IPS DF 4.7 (cell line): ENCODE results near the gene DST.

Experiments
- DNase-seq: peaks from one replicate; pipeline ENCODE4 v3.0.0-alpha.2; 2013; ENCODE audit warnings: low spot score; ENCODE audit errors: extremely low read depth

Gene DST

DNA sequence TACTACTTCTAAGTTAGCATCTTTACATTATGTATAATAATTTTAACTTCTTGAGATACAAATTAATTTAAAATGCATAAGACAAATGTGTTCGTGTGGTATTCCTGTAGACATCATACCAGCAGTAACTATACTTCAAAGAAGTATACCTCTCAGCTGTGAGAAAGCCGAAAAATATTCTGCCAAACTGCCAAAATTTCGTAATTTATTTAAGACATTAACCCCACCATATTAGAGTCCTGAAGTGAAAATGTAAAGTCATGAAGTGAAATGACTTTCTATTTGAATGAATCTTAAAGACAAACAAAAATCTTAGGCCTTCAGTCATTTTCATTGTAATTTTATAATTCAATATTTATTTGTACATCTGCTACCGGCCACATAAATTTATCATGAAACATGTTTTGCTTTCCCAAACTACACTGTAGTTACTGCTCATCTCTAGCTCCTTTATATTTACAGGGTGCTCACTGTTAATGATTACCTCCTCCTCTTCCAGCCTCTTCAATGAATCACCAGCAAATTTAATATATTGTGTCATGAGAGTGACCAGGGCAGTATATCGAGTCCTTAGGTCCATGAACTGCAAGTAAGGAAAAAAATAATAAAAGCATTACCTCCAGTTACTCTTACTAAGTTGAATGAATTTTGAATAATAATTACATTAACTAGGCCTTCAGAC lies 18.5 kb downstream of the DST start:
- DNase-seq, result no peak

DNA sequence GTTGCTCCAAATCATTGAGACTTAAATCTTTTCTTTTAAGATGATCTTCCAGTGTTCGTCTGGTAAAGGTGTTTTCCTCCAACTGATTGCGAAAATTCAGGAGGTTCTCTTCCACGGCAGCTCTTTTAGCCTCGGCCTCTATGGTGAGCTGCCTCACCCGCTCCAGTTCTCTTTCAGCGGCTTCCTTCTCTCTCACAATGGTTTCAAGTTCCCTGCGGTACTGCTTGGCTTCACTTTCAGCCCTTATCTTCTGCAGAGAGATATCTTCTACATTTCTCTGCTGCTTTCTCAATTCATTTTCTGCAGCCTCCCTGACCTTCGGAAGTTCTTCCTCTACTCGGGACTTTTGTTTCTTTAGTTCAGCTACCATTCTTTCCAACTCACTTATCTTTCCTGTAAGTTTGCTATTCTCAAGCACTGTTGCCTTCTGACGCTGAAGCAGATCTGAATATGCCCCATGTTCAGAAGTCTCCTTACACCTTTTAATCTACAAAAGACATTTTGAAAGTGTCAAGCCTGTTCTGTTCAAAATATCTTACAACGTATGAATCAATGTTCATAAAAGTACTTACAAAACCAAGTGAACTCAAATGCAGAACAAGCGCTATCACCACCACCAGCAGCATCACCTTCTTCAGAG lies 22.3 kb downstream of the DST start:
- DNase-seq, result no peak

DNA sequence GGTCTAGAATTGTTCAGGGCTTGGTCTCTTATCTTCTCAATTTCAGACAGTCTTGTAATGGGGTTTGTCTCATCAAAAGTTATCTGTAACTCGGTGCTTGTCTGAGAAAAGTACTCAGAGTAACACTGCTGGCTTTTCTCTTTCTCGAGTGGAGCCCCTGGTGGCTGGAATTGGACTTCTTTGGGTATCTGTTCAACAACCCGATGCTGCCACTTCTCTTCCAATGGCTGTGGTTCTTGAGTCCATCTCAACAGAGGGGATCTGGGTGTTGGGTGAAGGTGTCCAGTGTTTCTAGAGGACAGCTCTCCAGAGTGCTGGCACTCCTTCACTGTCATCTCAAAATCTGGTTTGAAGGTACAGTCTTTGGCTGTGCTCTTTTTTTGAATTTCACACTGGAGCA lies 24.6 kb downstream of the DST start:
- peak; percentile 14 for DNase-seq

DNA sequence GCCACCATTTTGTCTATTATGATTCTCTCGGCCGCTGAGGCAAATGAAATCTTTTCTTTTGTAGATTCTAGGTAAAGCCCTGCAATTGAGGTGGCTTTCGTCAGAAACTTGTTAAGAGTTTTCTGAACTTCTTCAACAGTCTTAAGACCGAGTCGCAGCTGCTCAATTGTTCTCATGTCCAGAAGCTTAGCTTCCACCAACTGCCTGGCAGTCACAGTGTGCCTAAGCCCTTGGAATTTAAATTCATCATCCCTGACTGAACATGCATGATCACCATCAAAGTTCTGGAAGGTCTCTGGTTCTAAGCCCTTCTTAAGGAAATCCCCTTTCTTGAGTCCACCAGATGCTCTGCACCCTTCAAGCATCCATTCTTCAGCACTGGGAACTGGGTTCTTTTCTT lies 25.7 kb downstream of the DST start:
- DNase-seq, result no peak

DNA sequence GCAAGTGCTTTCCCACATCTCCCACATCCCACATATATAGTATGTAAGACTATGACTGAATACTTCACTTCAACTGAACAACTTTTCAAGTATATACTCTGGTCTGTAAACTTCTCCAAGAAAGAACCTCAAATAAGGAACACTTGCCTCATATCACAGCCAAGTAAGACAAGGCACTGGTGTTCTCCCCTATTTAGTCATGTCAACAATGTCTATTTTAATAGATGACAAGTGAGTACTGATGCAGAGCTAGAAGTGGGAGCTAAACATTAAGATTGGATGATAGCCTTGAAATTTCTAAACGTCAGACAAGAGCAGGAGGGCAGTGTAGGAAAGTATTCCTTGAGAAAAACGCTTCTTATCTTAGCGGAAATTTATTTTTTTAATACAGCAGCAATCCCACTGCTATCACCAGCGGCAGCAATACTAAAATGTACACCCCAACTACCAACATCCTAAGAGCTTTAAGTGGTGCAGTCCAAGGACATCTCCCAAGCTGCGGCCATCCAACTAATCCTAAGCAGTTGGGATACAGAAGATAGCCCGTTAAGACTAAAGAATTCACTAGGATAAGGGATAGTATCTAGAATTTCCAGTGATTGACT lies 29.3 kb downstream of the DST start:
- no peak for DNase-seq

DNA sequence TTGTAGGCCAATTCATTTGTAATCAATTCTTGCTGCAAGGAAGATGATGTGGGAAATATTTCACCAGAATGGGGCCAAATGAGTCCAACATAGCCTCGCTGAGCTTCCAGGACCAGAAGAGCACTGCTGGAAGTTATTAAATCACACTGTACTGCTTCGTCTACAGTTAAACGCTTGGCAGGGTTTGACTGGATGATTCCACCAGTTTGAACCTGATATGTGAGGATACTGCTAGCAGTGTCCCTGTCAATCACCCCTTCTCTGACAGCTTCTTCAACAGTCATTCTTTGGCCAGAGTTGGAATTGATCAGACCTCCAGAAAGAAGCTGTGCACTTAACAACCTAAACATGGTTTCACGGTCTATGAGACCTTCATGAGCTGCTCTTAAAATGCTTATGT lies 34.4 kb downstream of the DST start:
- DNase-seq, result no peak

DNA sequence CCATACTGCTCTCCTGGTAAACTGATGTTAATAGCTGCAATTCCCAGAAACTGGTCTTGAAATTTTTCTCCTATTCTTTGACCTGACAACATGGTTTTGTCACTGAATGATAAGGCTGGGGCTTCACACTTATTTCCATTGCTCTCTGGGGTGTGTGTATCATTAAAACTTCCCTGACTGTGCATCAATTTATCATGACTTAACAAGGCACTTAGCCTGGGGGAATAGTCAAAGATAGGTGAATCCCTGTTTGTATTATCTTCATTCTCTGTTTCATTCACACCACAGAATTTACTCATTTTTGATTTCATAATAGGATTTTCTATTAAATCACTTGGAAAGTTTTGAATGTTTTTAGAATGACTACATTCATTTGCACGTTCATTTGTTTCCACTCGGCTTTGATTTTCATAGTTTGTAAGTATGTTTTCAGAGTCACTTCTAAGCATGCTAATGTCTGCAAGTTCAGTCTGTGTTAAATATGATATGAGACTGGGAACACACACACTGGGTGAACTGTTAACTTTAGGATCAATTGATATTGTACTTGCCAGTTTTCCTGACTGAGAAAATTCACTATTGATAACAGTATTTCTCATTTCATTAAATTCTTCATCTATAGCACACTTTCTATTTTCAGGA lies 35.5 kb downstream of the DST start:
- no peak for DNase-seq

DNA sequence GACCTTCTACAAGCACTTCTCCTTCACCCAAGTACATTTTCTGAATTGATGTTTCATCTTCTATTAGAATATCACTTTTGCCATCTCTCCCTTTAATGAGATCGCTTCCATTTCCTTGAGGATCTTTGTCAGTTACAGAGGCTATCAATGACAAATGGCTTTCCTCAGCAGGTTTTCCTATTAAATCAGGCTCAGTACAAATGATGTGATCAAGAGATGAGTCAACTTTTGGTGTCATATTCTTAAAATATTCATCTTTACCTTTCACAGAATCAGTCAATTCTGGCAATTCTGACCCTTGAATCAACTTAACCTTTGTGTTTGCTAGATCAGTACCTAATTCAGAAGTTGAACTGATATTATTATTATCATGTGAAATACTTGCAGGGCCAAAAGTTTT lies 37.3 kb downstream of the DST start:
- DNase-seq, result no peak

DNA sequence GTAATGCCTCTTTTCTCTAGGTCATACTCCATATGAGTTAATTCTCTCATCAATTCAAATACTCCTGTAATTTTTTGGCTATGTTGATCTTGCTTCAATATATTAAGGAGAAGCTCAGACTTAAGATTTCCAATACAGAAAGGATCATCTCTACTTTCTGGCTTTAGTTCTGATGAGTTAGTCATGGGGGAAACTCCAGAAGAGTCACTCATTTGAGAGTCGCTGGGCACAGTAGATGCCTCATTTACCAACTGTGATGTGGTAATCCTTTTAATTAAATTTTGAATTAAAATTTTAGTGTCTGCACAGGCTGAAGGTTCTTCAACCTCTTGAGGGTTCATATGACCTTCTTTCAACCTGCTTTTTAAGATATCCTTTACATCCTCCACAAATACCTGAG lies 38.5 kb downstream of the DST start:
- DNase-seq, result no peak

DNA sequence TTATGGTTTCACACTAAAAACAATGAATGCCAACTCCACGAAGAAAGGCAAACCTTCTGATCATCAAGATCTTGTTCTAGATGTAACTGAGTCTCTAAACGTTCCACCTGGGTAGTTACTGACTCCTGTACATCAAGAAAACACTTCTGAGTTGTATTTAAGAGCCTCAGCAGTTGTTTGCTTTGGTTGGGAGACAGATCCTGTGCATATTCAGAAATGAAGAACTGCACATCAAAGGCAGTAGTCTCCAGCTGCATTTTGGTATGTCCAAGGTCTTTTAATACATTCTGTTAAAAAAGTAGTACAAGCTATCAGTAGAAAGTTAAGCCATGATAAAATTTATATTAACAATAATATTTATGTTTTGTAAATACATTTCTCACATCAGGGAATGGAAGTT lies 41.3 kb downstream of the DST start:
- no peak for DNase-seq

DNA sequence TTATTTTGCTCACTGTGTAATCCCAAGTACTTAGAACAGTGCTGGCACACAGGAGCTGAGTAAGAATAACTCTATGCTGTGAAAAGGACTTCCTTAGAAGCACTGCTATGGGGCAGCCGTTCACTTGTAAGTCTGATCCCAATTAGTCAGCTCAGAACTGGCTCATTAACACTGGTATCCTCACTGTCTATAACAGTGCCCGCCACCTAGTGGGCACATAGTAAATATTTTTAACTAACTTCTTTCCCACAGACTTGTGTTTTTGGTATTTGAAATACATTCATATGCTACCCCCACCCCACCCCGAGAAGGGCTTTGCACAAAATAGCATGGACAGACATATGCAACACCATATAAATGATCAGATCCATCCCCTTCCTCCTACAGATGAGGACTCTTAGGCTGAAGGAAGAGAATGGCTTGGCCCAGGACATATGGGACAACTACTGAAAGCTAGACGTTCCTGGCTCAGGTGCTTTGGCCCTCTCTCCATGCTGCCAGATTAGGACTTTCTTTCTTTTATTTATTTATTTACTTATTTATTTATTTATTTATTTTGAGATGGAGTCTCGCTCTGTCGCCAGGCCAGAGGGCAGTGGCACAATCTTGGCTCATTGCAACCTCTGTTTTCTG lies 47.1 kb downstream of the DST start:
- DNase-seq, result no peak

DNA sequence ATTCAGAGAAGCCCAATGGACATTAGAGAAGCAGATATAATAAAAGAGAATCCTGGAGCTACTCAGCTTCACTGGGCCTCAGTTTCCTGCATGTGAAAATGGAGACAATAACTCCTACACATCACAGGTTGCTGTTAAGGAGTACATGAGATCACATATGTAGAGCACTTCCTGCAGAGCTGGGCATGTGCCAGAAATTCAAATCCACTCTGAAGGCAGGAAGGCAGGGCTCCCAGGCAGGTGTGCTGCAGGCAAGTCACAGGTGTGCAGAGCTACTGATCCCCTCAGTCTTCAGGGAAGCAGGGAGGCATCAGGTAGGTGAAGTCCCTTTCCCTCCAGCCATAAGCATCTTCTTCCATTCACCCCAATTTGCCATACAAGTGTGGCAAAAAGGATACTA lies 48.0 kb downstream of the DST start:
- DNase-seq, result no peak

DNA sequence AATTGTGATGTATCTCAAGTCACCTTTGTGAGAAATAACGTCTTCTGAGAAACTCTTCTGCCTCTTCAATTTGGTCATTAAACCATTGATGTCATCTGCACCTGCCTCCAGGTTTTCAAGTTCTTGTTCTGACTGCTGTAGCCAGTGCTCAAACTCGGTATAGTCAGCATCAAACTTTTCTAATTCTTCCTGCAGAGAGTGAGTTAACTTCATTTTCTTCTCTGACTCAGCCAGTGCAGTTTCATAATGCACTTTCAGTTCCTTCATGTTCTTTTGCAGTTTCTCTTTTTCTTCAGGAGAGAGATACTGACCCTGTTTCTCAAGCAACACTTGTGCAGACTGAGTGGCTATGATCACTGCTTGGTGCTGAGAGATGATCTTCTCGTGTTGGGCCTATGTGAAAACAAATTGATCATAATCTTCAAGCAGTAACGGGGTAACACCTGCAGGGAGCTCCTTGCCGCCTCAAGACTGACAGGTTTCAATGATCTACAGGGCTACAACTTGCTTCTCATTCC lies 48.8 kb downstream of the DST start:
- no peak for DNase-seq

DNA sequence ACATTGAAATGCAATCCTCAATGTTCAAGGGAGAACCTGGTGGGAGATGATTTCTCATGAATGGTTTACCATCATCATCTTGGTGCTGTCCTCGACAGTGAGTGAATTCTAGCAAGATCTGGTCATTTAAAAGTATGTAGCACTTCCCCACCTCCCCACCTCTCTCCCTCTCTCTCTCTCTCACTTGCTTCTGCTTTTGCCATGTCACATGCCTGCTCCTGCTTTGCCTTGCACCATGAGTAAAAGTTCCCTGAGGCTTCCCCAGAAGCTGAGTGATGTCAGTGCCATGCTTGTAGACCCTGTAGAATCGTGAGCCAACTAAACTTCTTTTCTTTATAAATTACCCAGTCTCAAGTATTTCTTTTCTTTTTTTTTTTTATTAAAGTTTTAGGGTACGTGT lies 60.5 kb downstream of the DST start:
- no peak for DNase-seq

DNA sequence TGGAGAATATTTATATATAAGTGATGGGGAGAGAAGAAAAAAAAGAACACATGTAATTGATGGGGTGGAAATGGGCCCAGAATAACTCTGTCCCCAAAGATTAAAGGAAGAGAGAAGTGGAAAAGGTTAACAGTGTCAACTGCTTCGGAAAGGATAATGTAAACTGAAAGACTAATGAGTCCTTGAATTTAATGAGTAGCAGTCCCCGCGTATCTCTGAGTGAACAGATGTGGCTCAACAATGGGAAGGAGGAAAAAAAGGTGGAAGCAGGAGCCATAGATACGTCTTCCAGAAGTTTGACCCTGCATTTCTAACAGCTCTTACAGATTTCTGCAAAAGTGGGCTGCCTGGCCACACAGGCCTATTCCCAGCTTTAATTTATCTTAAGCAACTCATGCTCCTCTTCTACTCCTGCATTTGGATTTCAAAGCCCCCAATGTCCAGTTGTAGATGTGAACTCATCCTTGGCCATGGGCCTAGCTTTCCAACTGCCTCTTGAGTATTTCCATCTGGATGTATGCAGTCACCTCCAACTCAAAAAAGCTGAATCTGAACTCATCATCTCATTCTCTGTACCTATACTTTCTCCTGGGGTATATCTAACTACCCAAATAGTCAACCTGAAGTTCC lies 61.3 kb downstream of the DST start:
- DNase-seq, result no peak

DNA sequence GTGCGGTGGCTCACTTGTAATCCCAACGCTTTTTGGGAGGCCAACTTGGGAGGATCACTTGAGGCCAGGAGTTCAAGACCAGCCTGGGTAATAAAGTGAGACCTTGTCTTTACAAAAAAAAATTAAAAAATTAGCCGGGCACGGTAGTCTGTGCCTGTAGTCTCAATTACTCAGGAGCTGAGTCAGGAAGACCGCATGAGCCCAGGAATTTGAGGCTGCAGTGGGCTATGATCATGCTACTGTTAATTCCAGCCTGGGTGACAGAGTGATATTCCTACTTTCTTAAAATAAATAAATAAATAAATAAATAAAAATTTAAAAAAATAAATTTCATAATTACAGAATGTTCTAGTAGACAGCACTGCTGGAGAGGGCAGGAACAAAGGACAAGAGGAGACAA lies 62.4 kb downstream of the DST start:
- no peak for DNase-seq

DNA sequence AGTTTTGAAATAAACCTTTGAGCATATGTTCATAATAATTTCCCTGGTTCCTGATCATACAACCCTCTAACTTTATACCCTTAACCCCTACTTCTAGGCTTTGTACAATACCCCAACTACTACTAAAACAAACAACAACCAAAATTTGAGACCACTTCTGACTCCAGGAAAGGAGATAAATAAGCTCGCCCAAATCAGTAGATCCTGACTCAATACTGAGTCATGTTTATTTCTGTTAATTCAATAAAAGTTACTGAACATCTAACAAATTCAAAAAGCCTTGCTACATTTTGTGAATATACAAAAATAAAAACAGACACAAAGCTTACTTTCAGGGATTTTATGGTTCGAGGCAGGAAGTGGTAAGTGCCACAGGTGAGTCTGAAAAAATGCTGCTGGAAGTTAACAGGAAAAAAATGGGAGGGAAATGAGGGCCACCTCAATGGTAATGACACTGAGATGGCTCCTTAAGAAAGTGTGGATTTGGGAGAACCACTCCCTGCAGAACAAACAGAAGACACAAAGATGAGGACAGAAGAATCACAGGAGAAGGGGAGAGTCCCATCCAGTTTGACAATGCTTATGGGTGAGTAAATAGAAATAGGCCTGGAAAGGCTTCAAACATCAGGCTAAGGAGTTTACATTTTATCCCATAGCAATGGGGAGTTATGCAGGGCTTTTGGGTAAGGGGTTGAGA lies 63.4 kb downstream of the DST start:
- no peak for DNase-seq

DNA sequence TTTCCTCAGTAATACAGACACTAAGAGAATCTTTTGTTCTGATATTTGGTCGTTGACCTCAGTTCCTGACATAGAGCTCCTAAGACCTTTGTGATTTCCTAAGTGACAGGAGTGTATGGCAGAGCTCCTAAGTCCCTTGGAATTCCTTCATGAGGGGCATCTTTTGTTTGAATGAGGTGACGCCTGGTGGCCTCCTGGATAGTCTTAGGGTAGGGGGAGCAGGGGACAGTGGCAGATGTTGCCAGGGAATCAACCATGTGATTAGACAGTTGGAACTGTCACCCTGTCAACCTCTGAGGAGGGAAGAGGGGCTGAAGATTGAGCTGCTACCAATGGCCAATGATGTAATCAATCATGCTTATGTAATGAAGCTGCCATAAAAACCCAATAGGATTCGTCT lies 67.0 kb downstream of the DST start:
- DNase-seq, result no peak

DNA sequence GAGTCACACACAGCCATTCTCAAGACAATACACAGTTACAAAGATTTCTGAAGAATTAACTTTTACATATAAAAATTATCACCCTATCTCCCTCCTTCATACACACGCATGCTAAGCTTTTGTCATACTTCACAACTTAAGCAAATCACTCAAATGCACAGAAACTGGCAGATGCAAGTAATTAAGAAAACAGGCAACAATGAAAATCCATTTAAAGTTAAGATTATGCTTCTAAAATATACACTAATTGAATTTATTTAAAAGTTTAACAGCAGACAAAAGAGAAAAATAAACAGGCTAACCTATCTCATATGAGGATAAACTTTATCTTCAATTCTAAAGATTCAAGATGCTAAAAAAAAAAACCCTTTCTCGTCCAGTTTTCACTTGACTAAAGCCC lies 68.4 kb downstream of the DST start:
- no peak for DNase-seq

DNA sequence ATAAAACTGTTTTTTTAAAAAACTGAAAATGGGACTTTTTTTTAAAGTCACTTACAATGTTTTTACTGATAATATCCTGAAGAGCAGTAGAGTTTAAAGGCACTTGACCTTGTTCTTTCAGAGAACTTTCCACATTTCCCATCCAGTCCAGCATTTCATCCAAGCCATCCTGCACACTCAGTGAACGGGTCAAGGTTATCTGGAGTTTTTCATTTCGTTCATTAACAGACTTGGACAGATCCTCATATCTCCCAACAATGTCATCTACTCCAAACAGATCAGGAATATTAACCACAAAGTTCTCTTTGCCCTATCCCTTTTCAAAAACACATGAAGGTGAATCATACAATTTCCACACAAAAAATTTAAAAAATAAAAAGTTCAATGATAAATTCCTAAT lies 69.1 kb downstream of the DST start:
- no peak for DNase-seq
